Vagina (tissue), 2 donors: ENCODE measurements around the gene FHIT. TPM values are rescaled to one million over a fixed set of nuclear protein-coding genes. Genes with fewer than 3 reads are reported as not detected.

Experiments
- DNase-seq, 2 donors: peaks; one replicate each; pipeline ENCODE4 v3.0.0-alpha.2; 2017; ENCODE audit errors: extremely low spot score in 2 of 2
- H3K27ac ChIP-seq: fragments of 200-600 bp; sonication (generic); one replicate; pipeline ENCODE4 v1.5.1; 2019
- H3K27me3 ChIP-seq: fragments of 200-600 bp; sonication (generic); one replicate; pipeline ENCODE4 v1.5.1; 2019
- H3K36me3 ChIP-seq, 2 donors: fragments of 200-600 bp; sonication (generic); one replicate each; pipeline ENCODE4 v1.5.1; 2017 to 2019
- H3K4me1 ChIP-seq: fragments of 200-600 bp; sonication (generic); one replicate; pipeline ENCODE4 v1.5.1; 2019
- H3K4me3 ChIP-seq, 2 donors: fragments of 200-600 bp; sonication (generic); 1 replicate in 1 of 2; 2 replicates in 1 of 2; pipeline ENCODE4 v1.5.1; 2016 to 2019
- H3K9me3 ChIP-seq: fragments of 200-600 bp; sonication (generic); one replicate; pipeline ENCODE4 v1.5.1; 2019
- CTCF ChIP-seq, 3 experiments: fragments of 450-650 bp in 2 of 3; fragments of 200-600 bp in 1 of 3; sonication (generic) in 1 of 3; IDR thresholded peaks; one replicate each; pipeline ENCODE4 v1.5.1; 2017 to 2019; ENCODE audit warnings: antibody characterized with exemption in 3 of 3, mild to moderate bottlenecking in 2 of 3, moderate library complexity in 2 of 3
- POLR2A ChIP-seq, 2 donors: fragments of 450-650 bp; IDR thresholded peaks; one replicate each; pipeline ENCODE4 v1.6.1; 2017; ENCODE audit warnings: antibody characterized with exemption in 2 of 2, mild to moderate bottlenecking in 2 of 2, moderate library complexity in 2 of 2
- POLR2AphosphoS5 ChIP-seq, 2 donors: sonication (generic); formaldehyde crosslinking; IDR thresholded peaks; one replicate each; pipeline ENCODE4 v1.9.0; 2017; ENCODE audit warnings: antibody characterized with exemption in 2 of 2, mild to moderate bottlenecking in 2 of 2, low read depth in 1 of 2; ENCODE audit not compliant: insufficient read depth in 1 of 2
- intact Hi-C: fragments of 100-400 bp; cut with DNase I; formaldehyde crosslinking; loops from one replicate; pipeline ENCODE4 v1.15.1; 2023
- total RNA-seq: library from RNA; depleted of rRNA; stranded (reverse); fragments of >200 nt; gene quantifications from one replicate; pipeline ENCODE4 v1.2.3, GENCODE V29; 2016

Gene FHIT
- total RNA-seq, 1 donor from 2014 or later, result 7.9 TPM

- no peak overlapping the region for H3K27ac ChIP-seq
- intact Hi-C loops, result no loop called here
- H3K27me3 ChIP-seq, result no peaks in the 10 kb centered on the region
- no peaks in the 10 kb centered on the region for H3K9me3 ChIP-seq
- no peak for TF ChIP-seq CTCF (IDR thresholded peaks at IDR 0.05)
- TF ChIP-seq POLR2AphosphoS5 (IDR thresholded peaks at IDR 0.05; ENCODE audit: insufficient read depth in 1 of 2, low read depth in 1 of 2), result no peak
- TF ChIP-seq POLR2A (IDR thresholded peaks at IDR 0.05), result no peak
- no peak for DNase-seq
- no peaks in the 10 kb centered on the region for H3K36me3 ChIP-seq
- H3K4me3 ChIP-seq, result no peak overlapping the region
- H3K4me1 ChIP-seq, result no peaks in the 10 kb centered on the region
These were observed 17.4 kb upstream of the FHIT start for GRCh38 chr3:61268644-61269043.

- H3K27me3 ChIP-seq, result no peaks in the 10 kb centered on the region
- H3K27ac ChIP-seq, result no peak overlapping the region
- no peaks in the 10 kb centered on the region for H3K36me3 ChIP-seq
- no peak for TF ChIP-seq POLR2A (IDR thresholded peaks at IDR 0.05)
- TF ChIP-seq POLR2AphosphoS5 (IDR thresholded peaks at IDR 0.05; ENCODE audit: insufficient read depth in 1 of 2, low read depth in 1 of 2), result no peak
- no peak for TF ChIP-seq CTCF (IDR thresholded peaks at IDR 0.05)
- H3K4me3 ChIP-seq, result no peak overlapping the region
- DNase-seq, result no peak
- intact Hi-C loops, result no loop called here
- no peaks in the 10 kb centered on the region for H3K9me3 ChIP-seq
- no peaks in the 10 kb centered on the region for H3K4me1 ChIP-seq
These were observed 13.0 kb upstream of the FHIT start for GRCh38 chr3:61264281-61264680.

- H3K27ac ChIP-seq, result no peak overlapping the region
- peaks cover 1% of the 10 kb centered on the region for H3K4me1 ChIP-seq
- no peak for DNase-seq
- intact Hi-C loops, result no loop called here
- no peak overlapping the region for H3K4me3 ChIP-seq
- H3K36me3 ChIP-seq, result no peaks in the 10 kb centered on the region
- TF ChIP-seq POLR2A (IDR thresholded peaks at IDR 0.05) (no peak), POLR2AphosphoS5 (IDR thresholded peaks at IDR 0.05; ENCODE audit: insufficient read depth in 1 of 2, low read depth in 1 of 2) (no peak), CTCF (IDR thresholded peaks at IDR 0.05) (no peak)
- H3K27me3 ChIP-seq, result no peaks in the 10 kb centered on the region
- H3K9me3 ChIP-seq, result no peaks in the 10 kb centered on the region
These were observed 5.9 kb upstream of the FHIT start for GRCh38 chr3:61257148-61257547.

GRCh38 chr3:61253756-61254155 is 2.5 kb upstream of the FHIT start:
- TF ChIP-seq CTCF (IDR thresholded peaks at IDR 0.05) (no peak), POLR2A (IDR thresholded peaks at IDR 0.05) (no peak), POLR2AphosphoS5 (IDR thresholded peaks at IDR 0.05; ENCODE audit: insufficient read depth in 1 of 2, low read depth in 1 of 2) (no peak)
- H3K27me3 ChIP-seq, result no peaks in the 10 kb centered on the region
- H3K4me3 ChIP-seq, result no peak overlapping the region
- intact Hi-C loops, result no loop called here
- no peaks in the 10 kb centered on the region for H3K36me3 ChIP-seq
- DNase-seq, result no peak
- H3K4me1 ChIP-seq, result peaks cover 5% of the 10 kb centered on the region
- H3K27ac ChIP-seq, result no peak overlapping the region
- H3K9me3 ChIP-seq, result no peaks in the 10 kb centered on the region

GRCh38 chr3:61252836-61253235 is 1.6 kb upstream of the FHIT start:
- H3K36me3 ChIP-seq, result no peaks in the 10 kb centered on the region
- no peak for DNase-seq
- TF ChIP-seq POLR2A (IDR thresholded peaks at IDR 0.05), result no peak
- TF ChIP-seq POLR2AphosphoS5 (IDR thresholded peaks at IDR 0.05; ENCODE audit: insufficient read depth in 1 of 2, low read depth in 1 of 2), result no peak
- no peak for TF ChIP-seq CTCF (IDR thresholded peaks at IDR 0.05)
- intact Hi-C loops, result no loop called here
- H3K9me3 ChIP-seq, result no peaks in the 10 kb centered on the region
- H3K4me1 ChIP-seq, result peaks cover 5% of the 10 kb centered on the region
- no peaks in the 10 kb centered on the region for H3K27me3 ChIP-seq
- H3K4me3 ChIP-seq, result no peak overlapping the region
- no peak overlapping the region for H3K27ac ChIP-seq
